Lower lobe of right lung (tissue), 2 donors: ENCODE measurements around the gene MYH7. TPM values are rescaled to one million over a fixed set of nuclear protein-coding genes. Genes with fewer than 3 reads are reported as not detected.
"Not testable (repeated sequence)": the region's sequence is repeated elsewhere in the genome, so short reads cannot be mapped to it uniquely, and the experiment has no call there.

Source experiments
- ATAC-seq, 2 donors: fragments of 200-7000 bp; cut with Tn5 transposase; one replicate each; pipeline ENCODE4 v1.9.1; 2020 to 2022; ENCODE audit warnings: mild to moderate bottlenecking in 2 of 2, moderate library complexity in 2 of 2
- DNase-seq: peaks from one replicate; pipeline ENCODE4 v3.0.0-alpha.2; 2020
- H3K27ac ChIP-seq: fragments of 200-600 bp; one replicate; pipeline ENCODE4 v1.8.0; 2022
- H3K27me3 ChIP-seq: fragments of 200-600 bp; one replicate; pipeline ENCODE4 v1.8.0; 2022; ENCODE audit warnings: low read depth
- H3K36me3 ChIP-seq: fragments of 200-600 bp; one replicate; pipeline ENCODE4 v1.8.0; 2022; ENCODE audit warnings: mild to moderate bottlenecking
- H3K4me1 ChIP-seq: fragments of 200-600 bp; one replicate; pipeline ENCODE4 v1.8.0; 2022
- H3K4me3 ChIP-seq: fragments of 200-600 bp; one replicate; pipeline ENCODE4 v1.8.0; 2022; ENCODE audit warnings: mild to moderate bottlenecking
- H3K9me3 ChIP-seq: fragments of 200-600 bp; one replicate; pipeline ENCODE4 v1.8.0; 2022
- intact Hi-C: fragments of 100-400 bp; cut with DNase I; formaldehyde crosslinking; loops from one replicate; pipeline ENCODE4 v1.11.0; 2022
- total RNA-seq: library from RNA; stranded (reverse); fragmentation: NEBNext Ultra II Directional; extraction: Animal tissue kit (Norgen Biotek cat#: 25700); gene quantifications from one replicate; pipeline ENCODE4 v1.2.1, GENCODE V29; 2021
- TF ChIP-seq, protein P1 (sequence below): fragments of 200-600 bp; IDR thresholded peaks from one replicate; pipeline ENCODE4 v1.8.0; 2022; ENCODE audit warnings: antibody characterized with exemption, mild to moderate bottlenecking
- donor health status: DM: no; HTN: yes; CAD: no; lungs with severe emphysema.

The MYH7 gene
- total RNA-seq, 1 donor from 2014 or later, result 0.09 TPM

DNA sequence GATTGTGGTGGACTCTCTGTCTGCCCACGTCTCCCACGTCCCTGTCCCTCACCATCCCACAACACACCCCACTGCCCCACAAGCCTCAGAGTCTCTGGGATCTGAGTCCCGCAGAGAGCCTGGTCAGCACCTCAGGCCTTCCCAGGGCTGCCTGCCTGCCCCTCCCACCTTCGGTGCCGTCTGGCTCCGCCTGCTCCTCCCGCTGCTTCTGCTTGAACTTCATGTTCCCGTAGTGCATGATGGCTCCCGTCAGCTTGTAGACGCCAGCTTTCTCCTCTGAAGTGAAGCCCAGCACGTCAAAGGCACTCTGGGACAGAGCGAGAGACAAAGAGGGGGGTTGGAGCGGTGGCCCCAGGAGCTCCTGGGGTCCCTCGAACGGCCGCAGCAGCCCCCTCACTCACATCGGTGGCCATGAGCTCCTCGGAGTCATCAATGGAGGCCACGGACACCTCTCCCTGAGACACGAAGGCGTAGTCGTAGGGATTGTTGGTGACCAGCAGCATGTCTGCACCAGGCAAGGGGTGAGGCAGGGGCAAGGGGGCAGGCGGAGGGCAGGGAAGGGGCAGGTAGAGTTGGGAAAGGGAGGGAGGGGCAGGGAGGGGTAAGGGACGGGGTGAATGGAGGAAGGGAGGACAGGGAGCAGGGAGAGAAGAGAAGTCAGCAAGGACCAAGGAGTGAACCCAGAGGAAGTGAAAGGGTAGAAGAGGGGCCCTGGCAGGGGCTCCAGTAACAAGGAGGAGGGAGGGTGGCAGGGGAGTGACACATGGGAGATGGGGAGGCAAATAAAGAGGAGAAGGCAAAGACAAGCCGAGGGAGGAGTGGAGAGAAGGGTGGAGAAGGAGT, 32.9 kb downstream of the MYH7 start:
- Histone ChIP-seq H3K27ac (no peak overlapping the region), H3K4me3 (no peak overlapping the region), H3K4me1 (no peaks in the 10 kb centered on the region), H3K9me3 (no peaks in the 10 kb centered on the region), H3K27me3 (no peaks in the 10 kb centered on the region), H3K36me3 (no peaks in the 10 kb centered on the region)
- intact Hi-C loops, result no loop called here
- ATAC-seq (no peak), DNase-seq (no peak)
- TF ChIP-seq, protein P1, sequence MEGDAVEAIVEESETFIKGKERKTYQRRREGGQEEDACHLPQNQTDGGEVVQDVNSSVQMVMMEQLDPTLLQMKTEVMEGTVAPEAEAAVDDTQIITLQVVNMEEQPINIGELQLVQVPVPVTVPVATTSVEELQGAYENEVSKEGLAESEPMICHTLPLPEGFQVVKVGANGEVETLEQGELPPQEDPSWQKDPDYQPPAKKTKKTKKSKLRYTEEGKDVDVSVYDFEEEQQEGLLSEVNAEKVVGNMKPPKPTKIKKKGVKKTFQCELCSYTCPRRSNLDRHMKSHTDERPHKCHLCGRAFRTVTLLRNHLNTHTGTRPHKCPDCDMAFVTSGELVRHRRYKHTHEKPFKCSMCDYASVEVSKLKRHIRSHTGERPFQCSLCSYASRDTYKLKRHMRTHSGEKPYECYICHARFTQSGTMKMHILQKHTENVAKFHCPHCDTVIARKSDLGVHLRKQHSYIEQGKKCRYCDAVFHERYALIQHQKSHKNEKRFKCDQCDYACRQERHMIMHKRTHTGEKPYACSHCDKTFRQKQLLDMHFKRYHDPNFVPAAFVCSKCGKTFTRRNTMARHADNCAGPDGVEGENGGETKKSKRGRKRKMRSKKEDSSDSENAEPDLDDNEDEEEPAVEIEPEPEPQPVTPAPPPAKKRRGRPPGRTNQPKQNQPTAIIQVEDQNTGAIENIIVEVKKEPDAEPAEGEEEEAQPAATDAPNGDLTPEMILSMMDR, result no peak

DNA sequence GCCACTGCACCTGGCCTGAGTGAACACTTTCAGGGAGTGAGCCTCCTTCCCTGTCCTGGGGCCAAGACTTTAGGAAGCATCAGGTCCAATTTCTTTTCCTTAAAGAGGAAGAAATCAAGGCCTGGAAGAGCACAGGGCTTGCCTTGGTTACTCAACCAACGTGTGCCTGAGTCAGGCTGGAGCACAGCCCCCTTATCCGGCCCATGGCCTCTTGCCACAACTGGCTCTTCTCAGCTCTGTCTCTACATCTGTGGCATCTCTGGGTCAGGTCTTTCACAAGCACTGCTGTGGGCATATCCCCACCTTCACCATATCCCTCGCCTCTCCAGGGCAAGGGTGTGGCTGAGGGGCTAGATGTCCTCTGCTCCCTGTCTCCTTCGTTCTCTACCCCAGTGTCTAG, 34.2 kb downstream of the MYH7 start:
- no peaks in the 10 kb centered on the region for H3K9me3 ChIP-seq
- intact Hi-C loops, result no loop called here
- no peaks in the 10 kb centered on the region for H3K4me1 ChIP-seq
- TF ChIP-seq, protein P1, result no peak
- H3K27me3 ChIP-seq, result no peaks in the 10 kb centered on the region
- H3K27ac ChIP-seq, result no peak overlapping the region
- DNase-seq (no peak), ATAC-seq (no peak)
- H3K36me3 ChIP-seq, result no peaks in the 10 kb centered on the region
- no peak overlapping the region for H3K4me3 ChIP-seq

DNA sequence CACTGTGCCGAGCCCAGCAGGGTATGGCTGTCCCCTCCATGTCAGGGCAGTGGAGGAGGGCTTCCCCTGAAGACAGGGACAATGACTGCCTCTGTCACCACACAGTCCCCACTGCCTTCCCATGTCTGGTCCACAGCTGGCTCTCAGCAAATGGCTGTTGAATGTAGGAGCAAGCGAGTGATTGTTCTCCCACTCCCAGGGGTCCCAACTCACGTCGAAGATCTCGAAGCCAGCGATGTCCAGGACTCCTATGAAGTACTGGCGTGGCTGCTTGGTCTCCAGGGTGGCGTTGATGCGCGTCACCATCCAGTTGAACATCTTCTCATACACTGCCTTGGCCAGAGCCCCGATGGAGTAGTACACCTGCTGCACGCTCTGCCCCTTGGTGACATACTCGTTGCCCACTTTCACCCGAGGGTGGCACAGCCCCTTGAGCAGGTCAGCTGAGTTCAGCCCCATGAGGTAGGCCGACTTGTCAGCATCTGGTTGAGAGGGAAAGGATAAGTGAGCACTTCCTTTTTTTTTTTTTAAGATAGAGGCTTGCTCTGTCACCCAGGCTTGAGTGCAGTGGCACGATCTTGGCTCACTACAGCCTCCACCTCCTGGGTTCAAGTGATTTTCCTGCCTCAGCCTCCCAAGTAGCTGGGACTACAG, 34.8 kb downstream of the MYH7 start:
- H3K4me1 ChIP-seq, H3K27ac ChIP-seq, H3K4me3 ChIP-seq, intact Hi-C loops, H3K9me3 ChIP-seq, H3K36me3 ChIP-seq, H3K27me3 ChIP-seq, DNase-seq: not testable (repeated sequence)
- peak in 1 of 2 donors; percentile 21 for ATAC-seq

DNA sequence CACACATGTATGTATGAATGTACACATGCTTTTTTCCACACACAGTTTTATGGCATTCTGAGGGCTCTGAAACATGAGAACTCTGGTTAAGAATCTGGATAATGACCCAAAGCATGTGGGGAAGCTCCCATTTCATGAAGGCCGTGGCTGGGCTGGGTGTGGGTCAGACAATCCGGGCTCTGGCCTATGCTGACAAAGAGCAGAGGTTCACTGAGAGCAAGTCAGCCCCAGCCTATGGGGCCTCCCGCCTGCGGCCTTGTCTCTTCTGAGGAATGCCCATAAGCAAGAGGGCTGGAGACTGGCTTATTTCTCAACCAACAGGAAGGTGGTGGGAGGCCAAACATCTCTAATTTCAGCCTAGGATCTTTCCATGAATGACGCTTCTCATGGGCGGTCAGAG, 35.9 kb downstream of the MYH7 start:
- Histone ChIP-seq H3K27ac (no peak overlapping the region), H3K27me3 (no peaks in the 10 kb centered on the region), H3K4me1 (no peaks in the 10 kb centered on the region), H3K4me3 (no peak overlapping the region), H3K36me3 (no peaks in the 10 kb centered on the region), H3K9me3 (no peaks in the 10 kb centered on the region)
- intact Hi-C loops, result no loop called here
- ATAC-seq, result no peak
- TF ChIP-seq, protein P1, result no peak
- no peak for DNase-seq

DNA sequence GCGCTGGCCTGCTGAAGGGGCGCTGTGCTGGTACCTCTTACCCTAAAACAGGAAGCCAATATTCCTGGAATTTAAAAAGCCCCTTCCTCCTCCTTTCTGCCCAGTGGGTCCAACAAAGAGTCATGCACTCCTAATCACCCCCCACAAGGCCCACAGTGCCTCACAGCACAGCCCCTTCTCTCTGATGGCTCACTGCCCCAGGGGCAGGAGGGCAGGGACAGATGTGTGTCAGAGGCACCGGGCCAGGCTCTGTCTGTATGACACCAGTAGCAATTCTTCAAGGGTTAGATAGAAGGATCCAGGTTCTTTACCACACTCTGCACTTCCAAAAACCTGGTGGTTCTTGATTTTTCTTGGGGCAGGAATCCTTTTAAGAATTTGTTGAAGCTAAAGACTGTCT, 36.3 kb downstream of the MYH7 start:
- H3K4me1 ChIP-seq, result no peaks in the 10 kb centered on the region
- intact Hi-C loops, result no loop called here
- H3K27ac ChIP-seq, result no peak overlapping the region
- ATAC-seq (no peak), DNase-seq (no peak)
- H3K36me3 ChIP-seq, result no peaks in the 10 kb centered on the region
- TF ChIP-seq, protein P1, result no peak
- H3K9me3 ChIP-seq, result no peaks in the 10 kb centered on the region
- H3K4me3 ChIP-seq, result no peak overlapping the region
- no peaks in the 10 kb centered on the region for H3K27me3 ChIP-seq

DNA sequence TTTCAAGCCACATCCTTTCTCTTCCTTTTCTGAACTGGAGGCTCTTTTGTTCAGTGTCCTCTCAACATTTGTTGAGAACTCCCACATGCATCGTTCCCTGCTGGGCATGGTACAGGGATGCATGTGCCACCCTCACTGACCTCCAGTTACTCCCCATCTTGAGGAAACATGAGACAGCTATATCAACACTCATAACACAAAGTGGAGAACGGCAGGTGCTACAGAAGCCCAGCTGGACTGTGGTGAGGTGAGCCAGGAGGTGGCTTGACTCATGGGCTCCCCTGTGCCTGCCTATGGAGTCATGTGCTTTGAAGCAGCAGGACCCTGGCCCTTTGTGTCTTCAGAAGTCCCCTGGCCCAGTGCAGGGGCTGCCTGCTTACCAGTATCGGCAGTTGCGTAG, 37.1 kb downstream of the MYH7 start:
- DNase-seq, result no peak
- intact Hi-C loops, result no loop called here
- no peaks in the 10 kb centered on the region for H3K27me3 ChIP-seq

More for the DNA sequence above, 37.1 kb downstream of the MYH7 start:
- TF ChIP-seq, protein P1, result no peak
- Histone ChIP-seq H3K27ac (no peak overlapping the region), H3K4me3 (no peak overlapping the region), H3K9me3 (no peaks in the 10 kb centered on the region), H3K36me3 (no peaks in the 10 kb centered on the region), H3K4me1 (no peaks in the 10 kb centered on the region)
- no peak for ATAC-seq
